Stimulated activated CD4-positive, alpha-beta T cell treated with anti-CD3 and anti-CD28 coated beads, Interleukin-2, amount 100 ng/mL, for 4 hours (primary cell): Measurements from ENCODE around the gene FCMR.

ENCODE experiments used
- DNase-seq: peaks from one replicate; pipeline ENCODE4 v3.0.0-alpha.2; 2020; ENCODE audit warnings: low read depth

FCMR gene

DNA sequence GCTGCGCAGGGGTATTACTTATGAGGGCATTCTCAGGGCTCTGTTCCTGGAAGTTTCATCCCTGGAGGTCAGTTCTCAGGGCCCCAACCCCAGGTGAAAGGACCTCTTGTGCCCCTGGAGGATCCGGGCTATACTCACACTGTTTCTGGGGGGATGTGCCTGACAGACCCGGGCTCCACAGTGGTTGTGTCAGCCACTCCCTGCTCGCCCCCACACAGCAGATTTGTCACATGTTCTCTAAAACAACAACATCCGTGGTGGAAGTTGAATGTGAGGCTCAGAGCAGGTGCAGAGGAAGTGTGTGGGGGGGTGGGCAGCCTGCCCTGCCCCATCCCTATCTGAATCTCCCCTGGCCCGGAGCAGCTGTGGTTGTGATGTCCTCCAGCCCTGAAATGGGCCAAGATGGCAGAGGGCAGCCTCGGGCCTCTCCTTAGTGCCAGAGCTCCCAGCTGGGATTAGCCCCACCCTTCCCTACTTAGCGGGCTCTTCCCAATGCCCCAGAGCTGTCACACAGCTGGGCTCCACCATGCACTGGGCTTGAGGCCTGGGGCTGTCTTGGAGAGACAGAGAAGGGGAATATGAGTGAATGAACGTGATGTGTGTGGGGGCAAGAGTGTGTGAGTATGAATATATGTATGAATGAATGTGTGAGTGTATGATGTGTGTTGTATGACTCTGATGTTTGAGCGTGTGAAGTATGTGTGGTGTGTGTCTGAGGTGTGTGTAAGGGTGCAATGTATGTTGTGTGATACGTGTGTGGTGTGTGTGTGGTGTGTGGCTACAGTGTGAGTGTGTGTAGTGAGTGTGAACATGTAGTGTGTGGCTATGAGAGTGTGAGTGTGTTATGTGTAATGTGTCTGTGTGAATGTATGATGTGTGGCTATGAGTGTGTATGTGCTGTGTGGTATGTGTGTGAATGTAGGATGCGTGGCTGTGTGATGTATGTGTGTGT lies 1.5 kb upstream of the FCMR start:
- peak; percentile 71 for DNase-seq

DNA sequence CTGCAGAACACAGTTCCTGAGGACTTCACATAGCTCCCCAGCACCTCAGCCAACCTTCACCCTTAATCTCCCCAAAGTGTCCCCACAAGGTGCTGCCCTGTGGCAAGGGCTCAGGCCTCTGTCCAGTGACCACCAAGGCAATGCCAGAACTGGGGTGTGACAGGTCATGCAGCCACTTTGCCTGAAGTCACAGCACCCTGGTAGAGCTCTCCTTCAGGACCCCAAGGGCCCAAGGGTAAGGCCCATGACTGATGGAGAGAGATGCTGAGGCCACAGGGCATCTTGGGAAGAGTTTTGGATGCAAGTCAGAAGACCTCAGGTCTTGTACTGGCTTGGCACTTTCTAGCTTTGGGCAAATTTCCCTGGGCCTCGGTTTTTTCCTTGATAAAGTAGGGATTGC lies 783 bp upstream of the FCMR start:
- no peak for DNase-seq

DNA sequence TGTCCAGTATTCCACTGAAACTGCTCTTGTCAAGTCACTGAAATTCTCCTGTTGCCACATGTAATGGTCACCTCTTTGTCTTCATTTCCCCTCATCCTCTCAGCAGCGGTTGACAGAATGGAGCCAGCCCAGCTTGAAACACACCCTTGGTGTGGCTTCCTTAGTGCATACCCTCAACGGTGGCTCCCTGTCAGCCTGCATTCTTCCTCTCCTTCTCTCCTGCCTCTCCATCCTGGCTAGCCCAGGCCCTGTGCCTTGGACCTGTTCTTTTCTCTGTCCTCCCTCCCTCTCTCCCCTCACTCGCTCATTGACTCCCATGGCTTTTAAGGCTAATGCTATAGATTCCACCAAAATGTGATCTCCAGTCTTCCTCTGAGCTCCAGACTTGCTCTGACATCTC lies 3.7 kb downstream of the FCMR start:
- DNase-seq: no peak

DNA sequence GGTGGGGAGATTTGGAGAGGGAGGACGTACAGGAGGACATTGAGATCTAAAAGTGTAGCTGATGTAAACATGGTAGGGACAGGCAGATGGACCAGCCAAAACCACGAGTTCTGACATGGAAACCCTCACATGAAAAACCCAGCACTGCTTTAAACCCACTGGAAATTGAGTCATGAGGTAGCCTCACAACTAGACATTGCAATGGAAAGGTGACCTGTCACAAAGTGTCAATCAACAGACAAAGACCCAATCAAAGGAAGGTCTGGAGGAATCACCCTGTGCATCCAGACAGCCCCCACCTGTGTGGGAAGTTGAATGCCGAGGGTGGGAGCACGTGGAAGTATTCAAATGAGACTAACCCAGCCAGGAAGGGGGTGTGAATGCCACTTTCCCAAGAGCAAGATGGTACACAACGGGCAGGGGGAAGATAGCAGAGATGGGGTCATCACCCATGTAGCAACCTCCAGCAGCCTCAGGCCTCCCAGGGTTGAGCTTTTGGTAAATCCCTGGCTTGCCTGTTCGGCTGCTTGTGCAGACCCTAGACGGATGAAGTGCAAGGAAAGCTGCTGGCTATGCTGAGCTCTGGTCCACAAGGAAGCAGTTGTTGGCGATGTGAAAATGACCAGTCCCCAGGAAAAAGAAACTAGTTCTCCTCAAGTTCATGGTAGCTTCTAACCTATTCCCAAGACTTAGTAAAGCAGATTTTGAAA lies 5.6 kb downstream of the FCMR start:
- no peak for DNase-seq

DNA sequence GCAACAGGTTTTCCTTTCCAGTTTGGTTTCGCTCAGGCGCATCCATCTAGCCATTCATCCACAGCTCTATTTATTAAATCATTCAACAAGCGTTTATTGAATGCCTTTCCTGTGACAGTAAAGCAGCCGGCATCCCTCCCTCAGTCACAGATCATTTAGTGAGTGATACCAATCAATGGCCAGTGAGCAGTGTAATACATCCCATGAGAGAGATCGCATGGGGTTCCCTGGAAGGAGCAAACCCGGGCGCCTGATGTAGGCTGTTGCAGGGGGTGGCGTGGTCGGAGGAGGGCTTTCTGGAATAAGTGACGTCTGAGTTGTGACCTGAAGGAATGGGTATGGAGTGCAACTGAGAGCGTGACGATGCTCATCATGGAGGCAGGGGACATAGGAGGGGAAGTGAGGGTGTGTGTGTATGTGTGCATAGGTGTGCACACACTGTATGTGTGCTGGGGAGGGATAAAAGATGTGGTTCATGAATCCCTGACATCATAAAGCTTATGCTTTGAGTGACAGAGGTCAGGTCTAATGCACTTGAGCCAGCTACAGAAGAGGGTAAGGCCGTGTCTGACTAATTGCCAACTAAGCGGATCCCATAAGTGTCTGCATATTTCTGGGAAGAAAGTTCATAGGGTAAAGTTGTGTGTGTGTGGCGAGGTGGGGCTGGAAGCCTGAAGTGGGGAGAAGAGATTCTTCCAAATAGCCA lies 6.6 kb downstream of the FCMR start:
- DNase-seq: no peak

DNA sequence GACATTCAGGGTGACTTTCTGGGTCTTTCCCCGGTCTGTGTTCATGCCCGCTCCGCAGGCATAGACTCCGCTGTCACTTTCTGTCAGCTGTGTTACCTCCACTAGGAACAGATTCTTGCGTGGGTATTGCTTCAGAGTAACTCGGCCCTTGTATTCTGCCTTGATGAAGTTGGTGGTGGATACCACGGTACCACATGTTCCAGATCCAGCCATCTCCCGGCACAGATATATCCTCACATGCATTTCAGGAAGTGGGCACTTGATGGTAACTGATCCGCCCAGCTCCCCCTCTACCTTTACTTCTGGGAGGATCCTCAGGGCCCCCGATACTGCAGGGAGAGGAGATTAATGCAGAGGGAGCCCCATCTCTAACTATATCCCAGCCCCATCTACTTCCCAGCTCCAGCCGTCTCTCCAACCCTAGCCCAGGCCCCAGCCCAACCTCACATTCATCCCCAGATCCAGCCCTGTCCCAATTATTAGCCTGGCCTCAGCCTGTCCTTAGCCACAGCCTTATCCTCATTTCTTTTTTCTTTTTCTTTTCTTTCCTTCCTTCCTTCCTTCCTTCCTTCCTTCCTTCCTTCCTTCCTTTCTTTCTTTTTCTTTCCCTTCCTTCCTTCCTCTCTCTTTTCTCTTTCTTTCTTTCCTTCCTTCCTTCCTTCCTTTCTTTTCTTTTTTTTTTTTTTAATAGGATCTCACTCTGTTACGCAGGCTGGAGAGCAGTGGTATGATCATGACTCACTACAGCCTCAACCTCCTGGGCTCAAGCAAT lies 7.8 kb downstream of the FCMR start:
- DNase-seq: no peak

DNA sequence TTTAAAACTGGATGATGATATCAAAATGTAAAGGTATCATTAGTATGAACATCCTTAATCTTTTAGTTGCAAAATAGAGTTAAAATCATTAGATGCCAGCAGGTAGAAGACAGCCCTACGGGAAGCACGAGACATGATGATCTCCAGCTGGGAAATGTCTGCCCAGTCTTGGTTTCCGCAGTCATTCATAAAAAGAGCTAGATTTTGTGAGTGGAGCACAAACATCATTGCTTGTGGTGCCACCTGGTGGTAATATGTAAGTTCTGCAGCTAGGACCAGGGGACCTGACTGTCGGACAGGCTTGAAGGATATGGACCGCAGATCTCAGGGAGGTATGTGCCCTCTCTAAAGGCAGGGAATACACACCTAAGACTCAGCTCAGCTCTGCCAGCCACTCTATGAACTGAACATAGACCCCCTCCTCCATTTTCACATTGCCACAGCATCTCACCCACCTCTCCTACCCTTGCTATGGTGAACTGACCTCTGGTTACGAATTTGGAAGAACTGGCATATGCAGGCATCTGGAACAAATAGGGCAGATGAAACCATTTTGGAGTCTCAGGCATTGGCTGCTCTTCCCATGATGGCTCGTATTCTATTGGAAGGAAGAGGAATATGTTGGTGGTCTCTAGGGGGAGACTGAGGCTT lies 9.2 kb downstream of the FCMR start:
- DNase-seq: no peak

DNA sequence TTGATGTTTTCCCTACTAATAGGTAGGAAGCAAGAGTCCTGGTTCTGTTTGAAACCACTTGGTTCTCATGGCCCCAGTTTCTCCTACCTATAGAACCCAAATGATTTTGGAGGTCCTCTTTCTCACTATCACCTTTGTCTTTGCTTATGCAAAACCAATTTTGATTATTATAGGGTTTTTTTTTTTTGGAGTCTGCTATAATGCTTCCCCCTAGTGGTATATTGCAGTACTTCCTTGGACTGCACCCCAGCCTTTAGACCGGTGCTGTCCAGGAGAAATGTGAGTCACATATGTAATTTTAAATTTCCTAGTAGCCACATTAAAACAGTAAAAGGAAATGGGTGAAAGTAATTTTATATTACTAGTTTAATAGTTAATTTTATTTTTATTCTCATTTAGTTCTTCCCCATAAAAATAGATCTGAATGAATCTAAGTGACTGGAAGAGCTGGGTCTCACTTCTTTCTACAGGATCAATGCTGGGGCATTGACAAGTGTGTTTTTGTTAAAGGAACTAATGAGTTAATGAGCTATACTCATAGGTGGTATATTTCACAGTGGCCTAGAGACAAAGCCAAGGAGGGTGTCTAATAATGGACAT lies 10.6 kb downstream of the FCMR start:
- DNase-seq: no peak

DNA sequence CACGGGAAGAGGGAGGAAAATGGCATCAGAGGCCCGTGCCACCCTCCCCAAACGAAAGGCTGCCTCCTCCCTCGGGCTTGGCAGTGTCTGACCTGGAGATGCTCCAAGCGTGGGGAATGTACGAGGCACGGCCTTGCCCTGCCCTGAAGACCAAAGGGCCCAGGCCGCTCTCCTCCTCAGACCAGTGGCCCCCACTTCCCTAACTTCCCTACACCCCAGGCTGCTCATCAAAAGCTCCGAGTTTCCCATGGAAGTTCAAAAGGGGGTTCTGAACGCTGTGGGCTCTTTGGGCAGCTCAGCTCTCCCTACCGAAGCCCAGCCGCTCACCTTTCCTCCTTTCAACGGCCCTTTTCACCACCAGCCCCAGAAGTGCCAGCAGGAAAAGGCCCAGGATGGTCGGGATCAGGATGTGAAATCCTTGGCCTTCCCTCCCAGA lies 11.8 kb downstream of the FCMR start:
- DNase-seq: no peak

DNA sequence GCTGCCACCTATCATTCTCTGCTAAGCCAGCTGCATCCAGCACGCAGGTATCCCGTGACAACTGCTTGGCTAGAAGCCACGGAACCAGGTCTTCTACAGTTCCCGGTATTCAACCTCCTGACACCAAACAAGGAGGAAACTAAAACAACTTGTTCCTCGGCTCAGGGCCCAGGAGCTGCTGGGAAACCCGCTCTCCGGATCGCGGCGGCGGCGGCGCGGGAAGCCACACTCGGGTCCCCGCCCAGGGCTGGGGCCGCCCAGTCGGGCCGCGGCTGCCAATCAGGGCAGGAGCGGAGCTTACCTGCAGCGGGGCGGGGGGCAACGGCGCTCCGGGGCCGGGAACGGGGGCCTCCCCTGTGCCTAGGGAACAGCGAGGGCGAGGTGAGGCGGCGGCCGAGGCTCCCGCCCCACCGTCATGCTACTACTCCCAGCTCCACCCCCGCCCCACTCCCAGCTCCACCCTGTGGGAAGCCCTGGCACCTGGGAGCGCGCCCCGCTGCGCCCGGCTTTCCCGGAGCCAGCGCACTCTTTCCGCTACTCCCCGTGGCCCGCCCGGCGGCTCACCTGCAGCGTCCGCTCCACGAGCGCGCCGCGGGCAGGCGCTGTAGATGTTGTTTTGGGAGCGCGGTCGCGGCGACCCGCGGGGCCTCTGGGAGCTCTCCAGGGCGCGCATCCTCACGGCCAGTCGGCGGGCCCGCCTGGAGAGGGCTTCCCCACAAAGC lies 12.4 kb downstream of the FCMR start:
- DNase-seq: no peak

DNA sequence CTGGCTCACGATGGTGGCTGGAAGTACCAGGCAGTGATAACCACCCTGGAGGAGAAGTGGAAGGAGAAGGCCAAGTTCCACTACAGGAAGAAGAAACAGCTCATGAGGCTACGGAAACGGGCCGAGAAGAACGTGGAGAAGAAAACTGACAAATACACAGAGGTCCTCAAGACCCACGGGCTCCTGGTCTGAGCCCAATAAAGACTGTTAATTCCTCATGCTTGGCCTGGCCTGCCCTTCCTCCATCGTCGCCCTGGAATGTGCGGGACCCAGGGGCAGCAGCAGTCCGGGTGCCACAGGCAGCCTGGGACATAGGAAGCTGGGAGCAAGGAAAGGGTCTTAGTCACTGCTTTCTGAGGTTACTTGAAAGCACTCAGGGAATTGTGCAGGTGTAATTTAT lies 13.7 kb downstream of the FCMR start:
- DNase-seq: no peak

DNA sequence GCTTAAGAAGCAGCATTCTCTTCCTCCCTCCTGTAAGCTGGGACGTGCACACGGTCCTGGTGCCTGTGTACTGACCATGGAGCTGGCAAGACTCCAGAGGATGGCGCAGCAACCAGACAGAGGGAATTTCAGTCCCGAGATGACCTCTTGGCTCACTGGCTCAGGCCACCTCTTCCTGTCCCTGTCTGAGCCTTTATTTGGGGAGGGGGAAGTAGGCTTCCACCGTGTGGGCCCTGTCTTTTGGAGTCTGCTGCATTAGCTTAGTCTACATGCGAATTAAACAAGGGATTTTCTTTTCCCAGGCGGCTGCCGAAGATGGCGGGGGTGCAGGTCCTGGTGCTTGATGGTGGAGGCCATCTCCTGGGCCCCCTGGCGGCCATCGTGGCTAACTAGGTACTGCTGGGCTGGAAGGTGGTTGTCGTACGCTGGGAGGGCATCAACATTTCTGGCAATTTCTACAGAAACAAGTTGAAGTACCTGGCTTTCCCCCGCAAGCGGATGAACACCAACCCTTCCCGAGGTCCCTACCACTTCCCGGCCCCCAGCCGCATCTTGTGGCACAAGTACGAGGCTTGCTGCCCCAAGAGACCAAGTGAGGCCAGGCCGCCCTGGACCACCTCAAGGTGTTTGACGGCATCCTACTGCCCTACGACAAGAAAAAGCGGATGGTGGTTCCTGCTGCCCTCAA lies 14.3 kb downstream of the FCMR start:
- DNase-seq: no peak

DNA sequence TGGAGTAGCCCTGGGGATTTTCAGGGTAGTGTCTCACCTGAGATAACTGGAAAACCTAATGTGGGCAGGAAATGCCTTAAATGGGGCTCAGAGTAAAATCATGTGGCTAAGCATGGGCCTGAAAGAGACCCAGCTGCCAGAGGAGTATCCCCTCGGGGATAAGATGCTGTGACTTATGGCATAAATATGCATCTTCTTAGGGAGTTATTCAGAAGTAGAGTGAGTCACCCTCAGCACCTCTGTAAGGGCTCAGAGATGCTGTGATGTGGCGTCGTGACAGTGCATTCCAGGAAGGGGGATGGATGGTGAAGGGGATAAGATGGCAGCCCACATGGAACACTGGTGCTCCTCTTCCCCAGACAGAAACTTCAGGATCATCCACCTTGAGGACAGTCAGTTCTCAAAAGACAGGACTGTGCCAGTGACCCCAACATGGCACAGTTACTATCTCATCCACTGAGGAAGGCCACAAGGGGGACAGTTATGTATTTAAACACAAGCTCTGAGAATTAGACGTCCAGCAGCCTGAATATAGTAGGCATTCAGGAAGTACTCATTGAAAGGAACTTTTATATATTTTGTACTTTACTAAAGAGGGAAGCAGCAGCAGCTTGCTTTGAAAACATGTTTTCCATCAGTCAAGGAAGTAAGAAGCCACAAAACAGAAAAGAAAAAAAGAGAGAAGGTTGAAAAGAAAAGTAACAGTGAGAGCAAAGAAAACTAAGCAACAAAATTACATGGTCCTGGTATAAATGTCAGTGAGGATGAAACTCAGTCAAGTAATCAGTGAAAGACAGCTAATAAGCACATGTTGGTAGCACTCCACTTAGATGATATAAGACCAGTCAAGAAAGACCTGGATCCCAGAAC lies 16.2 kb downstream of the FCMR start:
- peak; percentile 54 for DNase-seq

DNA sequence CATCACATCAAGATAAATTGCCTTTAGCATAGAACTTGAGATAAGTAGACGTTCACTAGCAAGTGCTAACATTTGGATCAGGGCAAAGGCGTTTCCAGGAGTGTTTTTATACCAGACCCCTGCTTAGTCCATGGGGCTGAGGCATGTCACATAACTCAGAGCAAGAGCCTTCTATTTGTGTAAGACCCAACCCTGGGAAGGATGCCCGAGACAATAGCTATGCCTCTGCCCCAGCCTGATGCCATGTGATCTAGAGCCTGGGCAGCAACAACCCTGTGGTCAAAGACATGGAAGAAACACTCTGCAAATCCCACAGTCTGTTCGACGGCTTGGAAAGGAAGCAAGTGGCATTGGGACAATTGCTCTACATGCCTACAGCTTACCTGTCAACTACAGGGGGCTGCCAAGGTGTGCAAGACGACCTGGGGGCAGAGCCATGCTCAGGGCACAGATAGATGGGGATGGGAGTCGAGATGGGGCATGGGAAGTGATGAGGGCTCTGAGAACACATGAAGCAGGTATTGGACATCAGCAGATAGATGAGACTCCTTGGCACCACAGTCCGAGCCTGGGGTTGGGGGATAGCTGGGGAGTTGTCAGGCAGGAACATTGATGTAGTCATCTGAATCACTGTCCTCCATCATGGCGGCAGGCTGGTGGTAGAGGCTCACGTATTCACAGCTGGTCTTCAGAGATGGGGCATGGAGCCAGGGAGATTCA lies 17.2 kb downstream of the FCMR start:
- no peak for DNase-seq

DNA sequence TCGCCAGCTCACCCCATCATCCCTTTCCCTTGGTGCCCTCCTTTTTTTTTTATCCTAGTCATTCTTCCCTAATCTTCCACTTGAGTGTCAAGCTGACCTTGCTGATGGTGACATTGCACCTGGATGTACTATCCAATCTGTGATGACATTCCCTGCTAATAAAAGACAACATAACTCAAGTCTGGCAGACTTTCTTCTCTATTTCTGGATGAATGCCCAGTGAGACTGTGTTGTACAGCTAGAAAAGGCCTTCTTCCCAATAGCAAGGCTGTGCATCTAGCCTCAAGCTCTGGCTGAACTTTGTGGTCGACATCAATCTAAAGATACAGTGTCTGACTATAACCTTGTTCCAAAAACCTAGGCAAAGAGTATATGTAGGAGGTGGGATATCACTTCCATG lies 18.1 kb downstream of the FCMR start:
- no peak for DNase-seq

DNA sequence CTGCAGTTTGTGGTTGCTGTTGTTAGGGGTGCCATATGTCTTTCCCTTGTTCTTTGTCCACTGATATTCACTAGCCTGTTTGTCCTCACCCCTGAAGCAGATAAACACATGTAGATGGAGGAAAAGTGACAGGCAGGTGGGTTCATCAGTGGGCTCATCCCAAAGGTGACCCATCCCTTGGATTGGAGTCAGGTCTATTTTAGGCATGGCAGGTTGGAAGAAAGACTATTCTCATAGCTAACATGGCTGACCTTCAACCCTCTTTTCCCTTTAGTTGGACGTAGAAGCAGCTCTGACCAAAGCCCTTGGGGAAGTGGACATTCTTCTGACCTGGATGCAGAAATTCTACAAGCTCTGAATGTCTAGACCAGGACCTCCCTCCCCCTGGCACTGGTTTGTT lies 19.0 kb downstream of the FCMR start:
- no peak for DNase-seq

DNA sequence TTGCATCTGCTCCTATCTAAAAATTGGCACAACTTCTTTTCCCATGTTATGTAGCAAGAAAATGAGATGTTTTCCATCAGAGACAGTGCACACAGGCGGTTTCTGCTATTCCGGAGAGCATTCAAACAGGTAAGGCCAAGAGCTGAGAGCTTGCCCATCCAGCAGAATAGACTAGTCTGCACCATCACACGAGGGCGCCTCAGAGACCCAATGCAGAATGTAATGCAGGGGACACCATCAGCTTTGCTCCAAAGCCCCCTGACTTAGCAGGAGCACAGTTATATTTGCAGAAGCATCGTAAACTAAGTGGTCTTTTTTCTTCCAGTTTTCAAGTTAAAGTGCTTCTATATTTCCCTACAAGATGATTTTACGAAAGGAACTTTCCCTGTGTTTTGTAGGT lies 19.8 kb downstream of the FCMR start:
- no peak for DNase-seq

DNA sequence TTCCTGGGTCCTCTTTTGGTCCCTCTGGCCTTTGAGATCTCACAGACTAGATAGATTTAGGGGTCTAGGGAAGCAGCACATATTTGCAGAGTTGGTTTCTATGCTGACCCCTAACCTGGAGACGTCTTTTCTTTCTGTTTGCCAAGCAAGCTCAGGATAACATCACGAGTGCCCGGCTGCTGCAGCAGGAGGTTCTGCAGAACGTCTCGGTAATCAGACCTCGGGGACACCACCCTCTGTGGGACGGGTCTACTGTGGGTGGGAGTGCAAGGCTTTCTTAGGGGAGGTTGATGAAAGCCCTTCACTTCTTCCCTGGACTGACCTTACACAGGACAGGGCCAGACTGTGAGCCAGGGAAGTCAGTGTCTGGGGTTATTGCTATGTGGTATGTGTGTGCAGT lies 21.6 kb downstream of the FCMR start:
- no peak for DNase-seq
